A549 treated with AZD9567 at 1 μM for 4 hours (cell line): ENCODE data around the gene GALNT16. TPM values are rescaled to one million over a fixed set of nuclear protein-coding genes. Genes with fewer than 3 reads are reported as not detected.

Experiments
- total RNA-seq: library from RNA; stranded (reverse); fragments of 200-300 nt; extraction: Qiagen RNA extraction; gene quantifications from 5 replicates; pipeline ENCODE4 v1.2.3, GENCODE V29; 2022; ENCODE audit not compliant: insufficient read depth

The GALNT16 gene
- total RNA-seq, result 1.9 to 4.7 TPM (median 2.9 TPM) in 5 replicates

GRCh38 chr14:69259527-69260189 lies at the start of gene GALNT16:
Gene GALNT16 (plus strand): TSS chr14:69260158. CDS start chr14:69260291, 133 bp downstream.

GRCh38 chr14:69398053-69398817 lies 138.3 kb downstream of the GALNT16 start, which contains the start of the genes ERH and SLC39A9:
Gene ERH (minus strand): TSS chr14:69398299. CDS start chr14:69398233, 66 bp downstream.
Gene SLC39A9 (plus strand): TSS chr14:69398692. CDS start chr14:69399370, 678 bp downstream.

Other genes starting within 250 kb of the GALNT16 start
- 15.8 to 27.3 TPM (median 19.6 TPM) in 5 replicates for gene DCAF5, start 107.0 kb upstream of the GALNT16 start, total RNA-seq
- gene EXD2, start 68.7 kb upstream of the GALNT16 start, total RNA-seq, result 9.6 to 12.5 TPM (median 11.3 TPM) in 5 replicates
- 317 to 361 TPM (median 332 TPM) in 5 replicates for gene ERH, start 138.1 kb downstream of the GALNT16 start, total RNA-seq
- 38.1 to 42.5 TPM (median 39.0 TPM) in 5 replicates for gene SLC39A9, start 138.5 kb downstream of the GALNT16 start, total RNA-seq
- 0.02 to 0.06 TPM (median 0.03 TPM) in 4 of 5 replicates, not detected in the other for gene PLEKHD1, start 224.6 kb downstream of the GALNT16 start, total RNA-seq